OCI-LY7 (cell line): ENCODE results near the gene MIP.
"Not testable (repeated sequence)": the region's sequence is repeated elsewhere in the genome, so short reads cannot be mapped to it uniquely, and the experiment has no call there.

Source experiments
- EZH2phosphoT487 ChIP-seq: fragments of 200-600 bp; sonication (generic); IDR thresholded peaks from 2 replicates; pipeline ENCODE4 v1.6.1; 2018; ENCODE audit warnings: low read depth, borderline replicate concordance, mild to moderate bottlenecking, mixed run types, antibody characterized with exemption, low read length, moderate library complexity, mixed read lengths
- TF ChIP-seq, protein P1 (sequence below): fragments of 200-600 bp; sonication (generic); conservative IDR thresholded peaks from 2 replicates; pipeline ENCODE4 v1.5.1; 2014; ENCODE audit warnings: mild to moderate bottlenecking, antibody characterized with exemption, low read length, moderate library complexity, mixed read lengths

DNA sequence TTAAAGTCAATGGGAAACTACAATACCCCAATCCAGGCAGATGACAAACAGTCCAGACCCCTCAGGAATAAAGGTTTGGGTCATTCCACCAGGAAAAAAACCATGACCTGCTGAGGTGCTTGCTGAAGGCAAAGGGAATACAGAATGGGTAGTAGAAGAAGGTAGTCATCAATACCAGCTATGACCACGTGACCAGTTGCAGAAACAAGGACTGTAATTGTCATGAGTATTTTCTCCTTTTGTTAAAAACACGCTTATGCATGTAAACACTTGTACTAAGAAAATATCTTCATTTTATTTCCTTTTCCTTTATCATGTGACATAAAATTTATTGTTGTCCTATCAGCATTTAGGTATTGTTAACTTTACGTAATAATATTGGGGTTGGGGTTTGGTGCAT lies 50.2 kb downstream of the MIP start:
- TF ChIP-seq, protein P1, sequence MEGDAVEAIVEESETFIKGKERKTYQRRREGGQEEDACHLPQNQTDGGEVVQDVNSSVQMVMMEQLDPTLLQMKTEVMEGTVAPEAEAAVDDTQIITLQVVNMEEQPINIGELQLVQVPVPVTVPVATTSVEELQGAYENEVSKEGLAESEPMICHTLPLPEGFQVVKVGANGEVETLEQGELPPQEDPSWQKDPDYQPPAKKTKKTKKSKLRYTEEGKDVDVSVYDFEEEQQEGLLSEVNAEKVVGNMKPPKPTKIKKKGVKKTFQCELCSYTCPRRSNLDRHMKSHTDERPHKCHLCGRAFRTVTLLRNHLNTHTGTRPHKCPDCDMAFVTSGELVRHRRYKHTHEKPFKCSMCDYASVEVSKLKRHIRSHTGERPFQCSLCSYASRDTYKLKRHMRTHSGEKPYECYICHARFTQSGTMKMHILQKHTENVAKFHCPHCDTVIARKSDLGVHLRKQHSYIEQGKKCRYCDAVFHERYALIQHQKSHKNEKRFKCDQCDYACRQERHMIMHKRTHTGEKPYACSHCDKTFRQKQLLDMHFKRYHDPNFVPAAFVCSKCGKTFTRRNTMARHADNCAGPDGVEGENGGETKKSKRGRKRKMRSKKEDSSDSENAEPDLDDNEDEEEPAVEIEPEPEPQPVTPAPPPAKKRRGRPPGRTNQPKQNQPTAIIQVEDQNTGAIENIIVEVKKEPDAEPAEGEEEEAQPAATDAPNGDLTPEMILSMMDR: not testable (repeated sequence)
- TF ChIP-seq EZH2phosphoT487: not testable (repeated sequence)
